PC-9 (cell line): Measurements from ENCODE around the gene USP36.

Experiments
- CTCF ChIP-seq: fragments of 200-600 bp; sonication (generic); conservative IDR thresholded peaks from 2 replicates; pipeline ENCODE4 v1.6.1; 2017; ENCODE audit warnings: mixed run types, antibody characterized with exemption, mild to moderate bottlenecking, moderate library complexity
- EZH2 ChIP-seq: fragments of 200-600 bp; sonication (generic); IDR thresholded peaks from 2 replicates; pipeline ENCODE4 v1.8.0; 2017; ENCODE audit warnings: antibody characterized with exemption, low read depth

- no peak for TF ChIP-seq CTCF
- TF ChIP-seq EZH2 = no peak
Measured at GRCh38 chr17:78873519-78874340, 33.1 kb upstream of the USP36 start.
